HG03457 (cell line): ENCODE data around the gene PFN1.

Experiments
- ATAC-seq: cut with Tn5 transposase; IDR thresholded peaks from one replicate; pipeline ENCODE4 v1.9.1; 2021; ENCODE audit warnings: moderate number of reproducible peaks; ENCODE audit not compliant: unreplicated experiment

The PFN1 gene

DNA sequence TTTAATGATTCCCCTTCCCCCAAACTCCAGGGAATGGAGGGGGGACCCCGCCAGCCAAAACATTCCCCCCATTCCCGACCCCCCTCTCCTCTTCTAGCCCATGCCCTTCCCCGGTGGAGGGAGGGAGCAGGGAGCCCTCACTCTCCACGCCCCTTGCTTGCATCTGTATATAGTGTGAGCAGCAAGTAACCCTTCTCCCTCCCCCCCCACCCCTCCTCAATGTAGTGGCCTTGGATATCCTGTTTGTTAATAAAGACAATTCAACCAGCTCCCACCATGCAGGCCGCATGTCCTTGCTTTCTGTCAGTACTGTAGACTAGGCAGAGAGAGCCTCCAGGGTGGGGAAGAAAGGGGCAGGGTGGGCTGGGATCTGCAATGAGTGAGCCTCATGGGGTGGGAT lies 50.5 kb downstream of the PFN1 start:
- ATAC-seq, result no peak

DNA sequence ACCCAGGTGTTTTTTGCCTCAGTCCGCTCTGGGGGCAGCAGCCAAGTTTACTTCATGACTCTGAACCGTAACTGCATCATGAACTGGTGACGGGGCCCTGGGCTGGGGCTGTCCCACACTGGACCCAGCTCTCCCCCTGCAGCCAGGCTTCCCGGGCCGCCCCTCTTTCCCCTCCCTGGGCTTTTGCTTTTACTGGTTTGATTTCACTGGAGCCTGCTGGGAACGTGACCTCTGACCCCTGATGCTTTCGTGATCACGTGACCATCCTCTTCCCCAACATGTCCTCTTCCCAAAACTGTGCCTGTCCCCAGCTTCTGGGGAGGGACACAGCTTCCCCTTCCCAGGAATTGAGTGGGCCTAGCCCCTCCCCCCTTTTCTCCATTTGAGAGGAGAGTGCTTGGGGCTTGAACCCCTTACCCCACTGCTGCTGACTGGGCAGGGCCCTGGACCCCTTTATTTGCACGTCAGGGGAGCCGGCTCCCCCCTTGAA lies 51.1 kb downstream of the PFN1 start:
- ATAC-seq, result no peak

DNA sequence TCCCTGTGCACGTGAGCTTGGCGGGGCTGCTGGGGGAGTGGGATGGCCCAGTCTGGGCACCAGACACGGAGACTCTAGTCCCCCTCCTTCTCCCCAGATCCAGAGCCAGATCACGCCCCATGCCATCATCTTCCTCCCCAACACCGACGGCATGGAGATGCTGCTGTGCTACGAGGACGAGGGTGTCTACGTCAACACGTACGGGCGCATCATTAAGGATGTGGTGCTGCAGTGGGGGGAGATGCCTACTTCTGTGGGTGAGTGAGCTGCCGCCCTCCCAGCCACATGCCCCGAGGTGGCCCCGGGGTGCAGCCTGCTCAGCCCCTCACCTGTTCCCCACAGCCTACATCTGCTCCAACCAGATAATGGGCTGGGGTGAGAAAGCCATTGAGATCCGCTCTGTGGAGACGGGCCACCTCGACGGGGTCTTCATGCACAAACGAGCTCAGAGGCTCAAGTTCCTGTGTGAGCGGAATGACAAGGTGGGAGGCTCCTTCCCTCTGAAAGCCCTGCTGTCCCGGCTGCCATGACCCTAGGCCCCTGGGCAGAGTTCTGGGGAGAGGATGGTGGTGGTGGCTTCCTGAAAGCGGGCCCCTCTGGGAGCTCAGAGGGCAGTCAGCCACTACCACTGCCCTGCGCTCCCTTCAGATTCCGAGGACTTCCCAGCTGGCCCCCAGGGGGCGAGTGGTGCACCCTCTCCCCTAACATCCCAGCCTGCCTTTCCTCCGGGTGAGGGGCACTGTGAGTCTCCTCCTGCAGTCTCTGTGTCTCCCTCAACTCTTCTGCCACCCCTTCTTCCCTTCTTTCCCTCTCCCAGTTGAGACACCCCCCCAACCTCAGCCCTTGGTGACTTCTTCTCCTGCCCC lies 51.8 kb downstream of the PFN1 start:
- no peak for ATAC-seq

DNA sequence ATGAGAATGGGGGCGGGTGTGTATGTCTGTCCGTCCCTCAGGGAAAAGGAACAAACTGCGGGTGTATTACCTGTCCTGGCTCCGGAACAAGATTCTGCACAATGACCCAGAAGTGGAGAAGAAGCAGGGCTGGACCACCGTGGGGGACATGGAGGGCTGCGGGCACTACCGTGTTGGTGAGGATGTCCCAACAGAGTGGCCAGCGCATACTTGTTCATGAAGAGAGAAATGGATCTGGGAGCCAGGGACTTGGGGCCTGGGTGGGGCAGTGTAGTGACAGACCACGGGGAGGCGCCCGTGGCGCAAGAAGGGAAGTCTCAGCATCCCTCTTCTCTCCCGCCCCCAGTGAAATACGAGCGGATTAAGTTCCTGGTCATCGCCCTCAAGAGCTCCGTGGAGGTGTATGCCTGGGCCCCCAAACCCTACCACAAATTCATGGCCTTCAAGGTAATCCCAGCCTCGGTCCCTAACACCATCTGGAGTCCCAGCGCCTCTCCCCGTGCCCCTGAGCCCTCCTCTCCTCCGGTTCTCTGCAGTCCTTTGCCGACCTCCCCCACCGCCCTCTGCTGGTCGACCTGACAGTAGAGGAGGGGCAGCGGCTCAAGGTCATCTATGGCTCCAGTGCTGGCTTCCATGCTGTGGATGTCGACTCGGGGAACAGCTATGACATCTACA lies 52.5 kb downstream of the PFN1 start:
- ATAC-seq, result no peak
